H9 (cell line): ENCODE results near the gene WEE1. TPM values are rescaled to one million over a fixed set of nuclear protein-coding genes. Genes with fewer than 3 reads are reported as not detected.

Experiments used
- DNase-seq: peaks from one replicate; pipeline ENCODE4 v3.0.0-alpha.2; 2017
- H2AFZ ChIP-seq: one replicate; pipeline ENCODE4 v1.6.1; 2013; ENCODE audit warnings: mild to moderate bottlenecking, low read length, control low read depth, moderate library complexity
- H2AK5ac ChIP-seq: 2 replicates; pipeline ENCODE4 v1.6.1; 2013; ENCODE audit warnings: low read length, control low read depth, mixed read lengths; ENCODE audit not compliant: insufficient read length
- H2BK120ac ChIP-seq: one replicate; pipeline ENCODE4 v1.6.1; 2013; ENCODE audit warnings: low read depth, mild to moderate bottlenecking, low read length, control low read depth, inconsistent platforms; ENCODE audit not compliant: poor library complexity, severe bottlenecking
- H2BK12ac ChIP-seq: 2 replicates; pipeline ENCODE4 v1.6.1; 2013; ENCODE audit warnings: low read length, control low read depth, mixed read lengths, low read depth; ENCODE audit not compliant: insufficient read length
- H2BK15ac ChIP-seq: 2 replicates; pipeline ENCODE4 v1.6.1; 2013; ENCODE audit warnings: low read depth, low read length, control low read depth
- H2BK20ac ChIP-seq: one replicate; pipeline ENCODE4 v1.6.1; 2013; ENCODE audit warnings: low read depth, mild to moderate bottlenecking, low read length, control low read depth, inconsistent platforms; ENCODE audit not compliant: poor library complexity, severe bottlenecking
- H2BK5ac ChIP-seq: 2 replicates; pipeline ENCODE4 v1.6.1; 2013; ENCODE audit warnings: low read length, control low read depth, mixed read lengths; ENCODE audit not compliant: insufficient read length
- H3K14ac ChIP-seq: 2 replicates; pipeline ENCODE4 v1.6.1; 2013; ENCODE audit warnings: low read length, control low read depth; ENCODE audit not compliant: insufficient read depth
- H3K18ac ChIP-seq: 2 replicates; pipeline ENCODE4 v1.6.1; 2013; ENCODE audit warnings: low read depth, mild to moderate bottlenecking, mixed read lengths, low read length, control low read depth; ENCODE audit not compliant: insufficient read length
- H3K23ac ChIP-seq: 2 replicates; pipeline ENCODE4 v1.6.1; 2013; ENCODE audit warnings: low read length, control low read depth, mixed read lengths, low read depth; ENCODE audit not compliant: insufficient read length
- H3K23me2 ChIP-seq: 2 replicates; pipeline ENCODE4 v1.6.1; 2013; ENCODE audit warnings: low read depth, mild to moderate bottlenecking, mixed read lengths, low read length, control low read depth; ENCODE audit not compliant: insufficient read length, poor library complexity, severe bottlenecking
- H3K27ac ChIP-seq: 2 replicates; pipeline ENCODE4 v1.5.1; 2013; ENCODE audit warnings: low read length, control low read depth, mixed read lengths, low read depth; ENCODE audit not compliant: insufficient read length
- H3K27me3 ChIP-seq: 2 replicates; pipeline ENCODE4 v1.6.1; 2013; ENCODE audit warnings: low read length, control low read depth, inconsistent platforms; ENCODE audit not compliant: insufficient read depth
- H3K4ac ChIP-seq: 2 replicates; pipeline ENCODE4 v1.6.1; 2013; ENCODE audit warnings: low read depth, mild to moderate bottlenecking, control low read depth, inconsistent platforms, low read length, moderate library complexity
- H3K4me1 ChIP-seq: 2 replicates; pipeline ENCODE4 v1.6.1; 2013; ENCODE audit warnings: low read length, control low read depth, inconsistent platforms; ENCODE audit not compliant: insufficient read depth
- H3K4me2 ChIP-seq: 2 replicates; pipeline ENCODE4 v1.6.1; 2013; ENCODE audit warnings: low read length, control low read depth, mixed read lengths; ENCODE audit not compliant: insufficient read length, insufficient read depth
- H3K56ac ChIP-seq: 2 replicates; pipeline ENCODE4 v1.6.1; 2013; ENCODE audit warnings: low read depth, mild to moderate bottlenecking, mixed read lengths, low read length, control low read depth; ENCODE audit not compliant: insufficient read length
- H3K79me1 ChIP-seq: 2 replicates; pipeline ENCODE4 v1.6.1; 2013; ENCODE audit warnings: low read depth, mild to moderate bottlenecking, moderate library complexity, low read length, control low read depth, inconsistent platforms; ENCODE audit not compliant: insufficient read depth, poor library complexity, severe bottlenecking
- H3K79me2 ChIP-seq: 2 replicates; pipeline ENCODE4 v1.6.1; 2013; ENCODE audit warnings: low read length, control low read depth, inconsistent platforms; ENCODE audit not compliant: insufficient read depth
- H3K9ac ChIP-seq: 2 replicates; pipeline ENCODE4 v1.6.1; 2013; ENCODE audit warnings: low read length, control low read depth, mixed read lengths; ENCODE audit not compliant: insufficient read length; ENCODE audit errors: extremely low read depth
- H3K9me3 ChIP-seq: one replicate; pipeline ENCODE4 v1.6.1; 2013; ENCODE audit warnings: low read depth, low read length, inconsistent platforms; ENCODE audit not compliant: control insufficient read depth
- H3T11ph ChIP-seq: one replicate; pipeline ENCODE4 v1.6.1; 2013; ENCODE audit warnings: mild to moderate bottlenecking, low read length, control low read depth, inconsistent platforms
- H4K20me1 ChIP-seq: one replicate; pipeline ENCODE4 v1.6.1; 2013; ENCODE audit not compliant: control insufficient read depth, insufficient read length, insufficient read depth
- H4K5ac ChIP-seq: 2 replicates; pipeline ENCODE4 v1.6.1; 2013; ENCODE audit warnings: low read depth, mild to moderate bottlenecking, mixed read lengths, low read length, control low read depth; ENCODE audit not compliant: insufficient read length
- H4K8ac ChIP-seq: replicated peaks from 2 replicates; pipeline ENCODE4 v1.6.1; 2013; ENCODE audit warnings: low read length, control low read depth, mixed read lengths, low read depth; ENCODE audit not compliant: insufficient read length
- H4K91ac ChIP-seq: 2 replicates; pipeline ENCODE4 v1.6.1; 2013; ENCODE audit warnings: low read depth, mild to moderate bottlenecking, moderate library complexity, mixed read lengths, low read length, control low read depth; ENCODE audit not compliant: insufficient read length
- H3K27ac Mint-ChIP-seq, 3 experiments: 2 replicates in 2 of 3; 3 replicates in 1 of 3; pipeline ENCODE4 v1.8.0; 2020 to 2021; ENCODE audit warnings: mixed read lengths in 3 of 3, mild to moderate bottlenecking in 1 of 3, moderate library complexity in 1 of 3
- H3K27me3 Mint-ChIP-seq: 2 replicates; pipeline ENCODE4 v1.8.0; 2021; ENCODE audit warnings: low read depth, mild to moderate bottlenecking, moderate library complexity, mixed read lengths
- H3K36me3 Mint-ChIP-seq, 3 experiments: 2 replicates in 2 of 3; 3 replicates in 1 of 3; pipeline ENCODE4 v1.8.0; 2020 to 2021; ENCODE audit warnings: low read depth in 3 of 3, mixed read lengths in 3 of 3; ENCODE audit not compliant: insufficient read depth in 1 of 3
- H3K4me1 Mint-ChIP-seq, 2 experiments: 2 replicates each; pipeline ENCODE4 v1.8.0; 2020; ENCODE audit warnings: mixed read lengths in 2 of 2
- H3K4me3 Mint-ChIP-seq, 2 experiments: 2 replicates in 1 of 2; 3 replicates in 1 of 2; pipeline ENCODE4 v1.8.0; 2020 to 2021; ENCODE audit warnings: mild to moderate bottlenecking in 2 of 2, mixed read lengths in 2 of 2, moderate library complexity in 1 of 2
- H3K9me3 Mint-ChIP-seq, 2 experiments: 2 replicates in 1 of 2; 3 replicates in 1 of 2; pipeline ENCODE4 v1.8.0; 2020; ENCODE audit warnings: mild to moderate bottlenecking in 2 of 2, mixed read lengths in 2 of 2, moderate library complexity in 1 of 2
- CTCF ChIP-seq: fragments of 200-600 bp; sonication (generic); conservative IDR thresholded peaks from 3 replicates; pipeline ENCODE4 v1.8.0; 2021; ENCODE audit warnings: antibody characterized with exemption, mild to moderate bottlenecking
- WGBS: extraction: QIAGEN DNeasy Blood & Tissue Kit; methylation state at CpG from one replicate; pipeline ENCODE4 v1.1.7; 2013; ENCODE audit warnings: missing lambda C conversion rate, low lambda C conversion rate, mixed read lengths; ENCODE audit not compliant: insufficient read length; ENCODE audit errors: extremely low coverage; 5-methylcytosine and 5-hydroxymethylcytosine counted together
- long read RNA-seq: library from polyadenylated mRNA; unstranded; transcript quantifications from one replicate; pipeline ENCODE4 v2.0.0, GENCODE V29; 2020
- total RNA-seq: library from RNA; stranded (reverse); gene quantifications from 2 replicates; pipeline ENCODE4 v1.2.1, GENCODE V29; 2021

WEE1 gene
- 136 and 142 TPM in 2 replicates for total RNA-seq
- long read RNA-seq, partial matches to known transcripts, result 16 of 29 reads
- long read RNA-seq, other reads (novel, unspliced or antisense), result 4 of 29 reads

DNA sequence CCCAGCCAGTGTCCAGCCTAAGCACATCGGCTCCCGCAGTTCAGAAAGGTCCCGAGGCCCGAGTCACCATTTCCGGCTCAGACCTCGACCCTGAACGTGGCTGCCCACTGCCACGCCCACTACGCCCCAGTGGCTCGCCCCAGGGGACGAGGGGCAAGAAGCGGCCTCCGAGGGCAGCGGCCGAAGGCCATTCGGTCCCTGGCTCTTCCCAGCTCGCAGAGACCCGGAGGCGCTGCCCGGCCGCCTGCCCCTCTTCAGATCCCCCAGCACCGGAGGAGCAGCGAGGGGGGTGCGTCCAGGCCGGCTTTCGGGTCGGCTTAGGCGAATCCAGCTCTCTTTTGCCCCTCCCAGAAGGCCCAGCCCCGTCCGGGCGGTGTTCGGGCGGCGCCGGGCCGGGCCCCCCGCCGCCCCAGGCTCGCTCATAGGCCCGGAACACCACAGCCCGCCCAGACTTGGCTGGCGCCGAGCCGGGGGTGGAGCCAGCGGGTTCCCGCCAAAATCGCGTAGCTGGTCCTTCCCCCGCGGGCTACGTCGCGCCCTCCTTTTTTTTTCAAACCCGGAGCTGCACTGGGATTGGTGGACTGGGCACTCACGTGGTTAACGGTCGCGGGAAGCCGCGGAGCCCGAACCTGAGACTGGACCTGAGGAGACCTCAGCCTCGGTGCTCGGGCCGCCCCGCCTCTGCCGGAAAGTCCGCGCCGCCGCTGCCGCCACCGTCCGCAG is at the start of gene WEE1:
TSS of gene WEE1 (plus strand) at position 619 of the 723 bp plus-strand sequence. CDS start 264 bp downstream, outside the sequence.
- Histone ChIP-seq H2BK120ac (no peak within 1 kb of the TSS), H3K79me1 (no peaks in the 10 kb centered on the region), H3K23me2 (peaks cover 12% of the 10 kb centered on the region), H4K20me1 (no peaks in the 10 kb centered on the region), H2BK20ac (no peak within 1 kb of the TSS), H2BK12ac (no peak within 1 kb of the TSS), H3K9ac (peak within 1 kb of the TSS; percentile 92), H3K14ac (peak within 1 kb of the TSS; percentile 93), H3K23ac (no peak within 1 kb of the TSS), H3K27ac (peak within 1 kb of the TSS; percentile 38), H3K56ac (no peak within 1 kb of the TSS), H3K79me2 (peaks cover 24% of the 10 kb centered on the region), H4K5ac (no peak within 1 kb of the TSS), H2AFZ (no peak within 1 kb of the TSS), H3K4me1 (peaks cover 3% of the 10 kb centered on the region; the same call in 1 of the 2 replicates), H3K4ac (no peak within 1 kb of the TSS; the same call in 1 of the 2 replicates), H4K8ac (no peak within 1 kb of the TSS), H4K91ac (no peak within 1 kb of the TSS), H3K9me3 (no peaks in the 10 kb centered on the region), H2BK15ac (no peak within 1 kb of the TSS), H3K18ac (peak within 1 kb of the TSS; percentile 82), H3T11ph (no peak within 1 kb of the TSS), H3K4me2 (peak within 1 kb of the TSS; percentile 62), H3K27me3 (no peaks in the 10 kb centered on the region), H2BK5ac (no peak within 1 kb of the TSS), H2AK5ac (no peak within 1 kb of the TSS)
- Mint-ChIP-seq H3K4me3 (peak within 1 kb of the TSS; percentile 95 to 98), H3K27ac (peak within 1 kb of the TSS; percentile 91 to 98 (median 96); a peak in 6 of 7 replicates), H3K27me3 (no peaks in the 10 kb centered on the region), H3K4me1 (peaks cover 40 to 49% of the 10 kb centered on the region in 2 experiments), H3K9me3 (peaks cover 0 to 8% of the 10 kb centered on the region in 2 experiments; a peak in 1 of 5 replicates), H3K36me3 (peaks cover 36 to 39% (median 38%) of the 10 kb centered on the region in 3 experiments)
- TF ChIP-seq CTCF, result no peak
- peak; percentile 99 for DNase-seq
- no CpG with 5 or more reads among the region's 73 CpGs for WGBS
